ENCODE data around the gene AFG1L. TPM values are rescaled to one million over a fixed set of nuclear protein-coding genes. Genes with fewer than 3 reads are reported as not detected.

Gene AFG1L
- total RNA-seq, 1 experiment from 2014 or later = 8.2 TPM

DNA sequence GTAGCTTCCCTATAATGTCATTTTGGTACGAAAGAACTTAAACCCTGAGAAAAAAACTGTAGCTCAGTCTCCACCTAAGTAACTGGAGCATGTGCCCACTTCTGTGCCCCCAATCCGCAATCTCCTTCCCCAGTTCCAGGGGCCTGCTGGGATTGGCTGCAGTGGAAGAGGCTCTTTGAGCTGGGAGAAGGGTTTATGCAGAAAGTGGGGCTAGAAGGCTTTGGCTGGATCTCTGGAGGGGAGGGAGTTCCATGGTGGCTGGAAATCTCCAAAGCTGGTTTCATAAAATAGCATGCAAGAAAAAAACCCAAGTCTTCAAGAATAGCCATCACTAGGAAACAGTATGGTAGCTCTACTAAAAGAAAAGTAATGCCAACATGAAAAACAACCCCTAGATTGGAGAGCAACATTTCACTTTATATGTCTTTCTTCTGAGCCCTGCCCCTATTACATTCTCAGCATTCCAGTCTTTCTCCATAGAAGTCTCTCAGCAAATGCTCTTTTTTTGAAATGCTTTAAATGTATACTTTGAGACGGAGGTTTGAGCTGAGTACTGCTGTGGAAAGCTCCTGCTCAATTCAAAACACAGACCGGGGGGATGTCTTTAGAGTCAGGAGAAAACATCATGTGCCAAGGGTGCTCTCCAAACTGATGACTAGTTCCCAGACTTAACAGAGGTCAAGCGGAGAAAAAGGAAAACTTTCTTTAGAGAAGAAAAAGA lies 229.8 kb downstream of the AFG1L start:
- no peak for TF ChIP-seq CTCF (IDR thresholded peaks at IDR 0.05; ENCODE audit: unreplicated experiment)
- Mint-ChIP-seq H3K4me1 (ENCODE audit: insufficient read depth, unreplicated experiment) (no peaks in the 10 kb centered on the region), H3K27ac (ENCODE audit: low read depth, unreplicated experiment) (no peak overlapping the region), H3K27me3 (ENCODE audit: insufficient read depth, unreplicated experiment) (no peaks in the 10 kb centered on the region), H3K36me3 (ENCODE audit: insufficient read depth, unreplicated experiment) (no peaks in the 10 kb centered on the region), H3K9me3 (ENCODE audit: unreplicated experiment) (no peaks in the 10 kb centered on the region), H3K4me3 (ENCODE audit: unreplicated experiment) (no peak overlapping the region)
- CTCF ChIA-PET = interaction anchor here (0.5 to 4.0 kb wide), 11 partner anchors 14 to 578 kb away, joined by 3 to 20 read pairs (median 3); no protein-coding TSS in a partner anchor
- BruUV-seq (replicated peaks) = no TSS peak
- DNase-seq (ENCODE audit: unreplicated experiment) = no peak
- intact Hi-C loops (cut with micrococcal nuclease) = no loop called here
- POLR2A ChIA-PET = interaction anchor here (1.1 kb wide), 1 partner anchor 36 kb away, joined by 4 read pairs; no protein-coding TSS in a partner anchor

DNA sequence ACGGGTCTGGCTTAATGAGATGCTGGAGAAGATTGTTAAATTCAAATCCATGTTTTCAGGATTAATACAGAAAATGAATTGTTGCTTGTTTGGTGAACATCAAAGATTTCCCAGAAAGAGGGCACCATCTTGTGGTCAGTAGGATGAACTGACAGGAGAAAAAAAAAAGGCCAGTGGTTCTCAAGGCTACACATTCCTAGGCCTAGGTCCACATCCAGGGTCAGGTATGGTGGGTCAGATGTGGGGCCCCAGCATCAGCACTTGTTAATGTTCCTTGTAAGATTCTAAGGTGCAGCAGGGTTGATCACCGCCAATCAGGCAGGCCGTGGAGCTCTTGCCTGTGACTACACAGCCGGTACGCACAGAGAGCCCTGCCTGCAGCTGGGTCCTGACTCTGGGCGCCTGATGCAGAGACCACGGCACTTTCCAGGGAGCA lies 231.9 kb downstream of the AFG1L start:
- ChIA-PET POLR2A (no interaction called here), CTCF (interaction anchor here (0.5 to 1.4 kb wide), 14 partner anchors 11 to 842 kb away, joined by 3 to 5 read pairs (median 3); partner anchors contain the start of gene SEC63)
- intact Hi-C loops (cut with micrococcal nuclease) = loop anchor here (1.0 kb wide), 2 partner anchors 413 to 549 kb away; no protein-coding TSS in a partner anchor
- no peaks in the 10 kb centered on the region for H3K9me3 Mint-ChIP-seq (ENCODE audit: unreplicated experiment)
- no peak overlapping the region for H3K27ac Mint-ChIP-seq (ENCODE audit: low read depth, unreplicated experiment)
- no TSS peak for BruUV-seq (replicated peaks)
- DNase-seq (ENCODE audit: unreplicated experiment) = peak; percentile 50
- TF ChIP-seq CTCF (IDR thresholded peaks at IDR 0.05; ENCODE audit: unreplicated experiment) = peak; percentile 71
- H3K4me1 Mint-ChIP-seq (ENCODE audit: insufficient read depth, unreplicated experiment) = no peaks in the 10 kb centered on the region
- no peaks in the 10 kb centered on the region for H3K27me3 Mint-ChIP-seq (ENCODE audit: insufficient read depth, unreplicated experiment)
- H3K4me3 Mint-ChIP-seq (ENCODE audit: unreplicated experiment) = no peak overlapping the region
- peaks cover under 1% of the 10 kb centered on the region for H3K36me3 Mint-ChIP-seq (ENCODE audit: insufficient read depth, unreplicated experiment)

GRCh38 chr6:108528878-108529277 lies 234.0 kb downstream of the AFG1L start:
- CTCF ChIA-PET = interaction anchor here (0.6 to 2.4 kb wide), 7 partner anchors 8 to 548 kb away, joined by 3 to 13 read pairs (median 4); no protein-coding TSS in a partner anchor
- no peak for DNase-seq (ENCODE audit: unreplicated experiment)
- no TSS peak for BruUV-seq (replicated peaks)

More at GRCh38 chr6:108528878-108529277, 234.0 kb downstream of the AFG1L start:
- Mint-ChIP-seq H3K27ac (ENCODE audit: low read depth, unreplicated experiment) (no peak overlapping the region), H3K9me3 (ENCODE audit: unreplicated experiment) (no peaks in the 10 kb centered on the region), H3K4me3 (ENCODE audit: unreplicated experiment) (no peak overlapping the region), H3K27me3 (ENCODE audit: insufficient read depth, unreplicated experiment) (no peaks in the 10 kb centered on the region), H3K36me3 (ENCODE audit: insufficient read depth, unreplicated experiment) (peaks cover 18% of the 10 kb centered on the region), H3K4me1 (ENCODE audit: insufficient read depth, unreplicated experiment) (no peaks in the 10 kb centered on the region)
- intact Hi-C loops (cut with micrococcal nuclease) = no loop called here
- TF ChIP-seq CTCF (IDR thresholded peaks at IDR 0.05; ENCODE audit: unreplicated experiment) = no peak
- POLR2A ChIA-PET = interaction anchor here (1.0 kb wide), 1 partner anchor 13 kb away, joined by 5 read pairs; no protein-coding TSS in a partner anchor

All from MCF 10A (cell line).